Small intestine (tissue), 4 donors: Measurements from ENCODE around the gene ATP5MC2. TPM values are rescaled to one million over a fixed set of nuclear protein-coding genes. Genes with fewer than 3 reads are reported as not detected.

Source experiments
- polyA plus RNA-seq, 4 donors: library from polyadenylated mRNA; stranded (reverse) in 3 of 4; unstranded in 1 of 4; fragments of 200-250 nt in 3 of 4; fragments of 120-200 nt in 1 of 4; gene quantifications; one replicate each; pipeline versions ENCODE4 v1.2.1 to v1.2.3, GENCODE V29; 2013
- donor health status: healthy with polysubstance abuse.
- donor health status: Bipolar disorder and iron deficiency.
- donor health status: healthy.

Gene ATP5MC2
- polyA plus RNA-seq, 4 donors: 433 to 621 (median 568) TPM

Other genes with a start within 250 kb of the ATP5MC2 start
- gene PRR13, start 234.3 kb downstream of the ATP5MC2 start, polyA plus RNA-seq: 1,000 to 10,000 TPM in 1 of 4 donors, 100 to 1,000 TPM in 3; 507 to 1,038 (median 704) TPM
- 100 to 1,000 TPM; 446 to 821 (median 494) TPM for gene PCBP2, start 224.0 kb downstream of the ATP5MC2 start, polyA plus RNA-seq
- 1 to 10 TPM in 3 of 4 donors, under 1 TPM in 1; 0.67 to 9.0 (median 4.3) TPM for gene MAP3K12, start 176.6 kb downstream of the ATP5MC2 start, polyA plus RNA-seq
- gene TARBP2, start 174.8 kb downstream of the ATP5MC2 start, polyA plus RNA-seq: 10 to 100 TPM; 18.9 to 31.0 (median 26.9) TPM
- 1 to 10 TPM in 1 of 4 donors, under 1 TPM in 1, not detected in 2; 0.12 to 4.2 TPM for gene NPFF, start 168.6 kb downstream of the ATP5MC2 start, polyA plus RNA-seq
- gene ATF7, start 49.7 kb downstream of the ATP5MC2 start, polyA plus RNA-seq: 10 to 100 TPM in 3 of 4 donors, 1 to 10 TPM in 1; 8.6 to 32.9 (median 14.5) TPM
- gene CALCOCO1, start 51.4 kb upstream of the ATP5MC2 start, polyA plus RNA-seq: 10 to 100 TPM; 45.1 to 81.3 (median 46.6) TPM
- not detected for gene CISTR, start 75.9 kb upstream of the ATP5MC2 start, polyA plus RNA-seq